Glomerular endothelial cell (primary cell): ENCODE results near the gene CHRNA5. TPM values are rescaled to one million over a fixed set of nuclear protein-coding genes. Genes with fewer than 3 reads are reported as not detected.
"Not testable (repeated sequence)": the region's sequence is repeated elsewhere in the genome, so short reads cannot be mapped to it uniquely, and the experiment has no call there.

Experiments used
- DNase-seq: peaks from one replicate; pipeline ENCODE4 v3.0.0-alpha.2; 2011; ENCODE audit warnings: low read depth, low spot score; ENCODE audit errors: extremely low read depth
- total RNA-seq: library from RNA; depleted of rRNA; stranded (reverse); fragments of >200 nt; gene quantifications from 2 replicates; pipeline ENCODE4 v1.2.3, GENCODE V29; 2015

Gene CHRNA5
- total RNA-seq, 1 donor from 2014 or later, result 2.5 TPM

DNA sequence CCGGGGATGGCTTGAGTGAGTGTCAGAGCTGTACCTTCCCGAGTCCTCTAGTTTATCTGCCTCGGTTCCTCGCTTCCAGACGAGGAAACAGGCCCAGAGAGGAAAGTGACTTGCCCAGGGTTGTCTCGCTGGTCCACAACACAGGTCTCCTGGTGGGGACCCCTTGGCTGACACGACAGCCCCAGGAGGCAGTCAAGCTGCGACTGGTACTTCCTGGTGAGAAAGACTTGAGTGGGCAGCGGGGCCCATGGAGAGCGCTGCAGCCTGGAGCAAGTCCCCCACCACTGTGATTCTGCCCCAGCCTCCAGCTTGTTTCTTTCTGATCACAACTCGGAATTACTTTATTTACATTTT lies 600 bp upstream of the CHRNA5 start:
- DNase-seq, result no peak

DNA sequence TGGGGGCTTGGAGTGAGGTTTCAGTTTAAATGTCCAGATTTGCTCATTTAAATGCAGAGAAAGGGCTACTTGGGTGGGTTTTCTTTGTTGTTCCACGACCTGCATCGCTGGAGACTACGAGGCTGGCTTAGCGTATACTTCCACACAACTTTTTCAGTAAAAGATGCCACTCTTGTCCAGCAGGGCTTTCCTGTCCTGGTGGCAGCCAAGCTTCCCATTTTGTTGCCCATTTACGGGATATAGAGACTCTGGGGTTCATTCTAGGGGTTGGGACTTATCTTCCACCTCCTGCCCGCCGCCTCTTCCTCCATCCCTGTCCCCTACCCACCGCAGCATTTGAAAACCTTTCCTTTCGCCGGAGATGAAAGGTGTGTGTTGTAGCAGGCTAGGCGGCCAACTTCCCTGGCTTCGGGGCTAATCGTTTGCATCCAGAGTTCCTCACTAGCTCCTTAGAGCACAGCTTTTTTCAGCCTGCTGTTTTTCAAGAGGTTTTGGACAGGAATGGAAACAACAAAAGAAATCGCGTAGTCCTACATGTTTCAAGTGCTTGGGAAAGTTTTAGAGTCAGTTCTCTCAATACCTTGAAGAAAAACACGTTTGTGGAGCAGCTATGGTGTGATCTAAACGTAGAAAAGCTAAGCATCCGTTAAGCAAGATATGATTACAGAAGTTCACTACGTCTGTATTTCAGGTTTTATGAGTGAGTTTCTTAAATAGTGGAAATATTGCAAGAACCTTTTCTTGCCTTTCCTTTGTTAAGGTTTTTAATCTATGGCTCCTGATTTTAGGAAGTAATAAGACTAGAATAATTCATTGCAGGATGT lies 843 bp downstream of the CHRNA5 start:
- DNase-seq, result no peak

DNA sequence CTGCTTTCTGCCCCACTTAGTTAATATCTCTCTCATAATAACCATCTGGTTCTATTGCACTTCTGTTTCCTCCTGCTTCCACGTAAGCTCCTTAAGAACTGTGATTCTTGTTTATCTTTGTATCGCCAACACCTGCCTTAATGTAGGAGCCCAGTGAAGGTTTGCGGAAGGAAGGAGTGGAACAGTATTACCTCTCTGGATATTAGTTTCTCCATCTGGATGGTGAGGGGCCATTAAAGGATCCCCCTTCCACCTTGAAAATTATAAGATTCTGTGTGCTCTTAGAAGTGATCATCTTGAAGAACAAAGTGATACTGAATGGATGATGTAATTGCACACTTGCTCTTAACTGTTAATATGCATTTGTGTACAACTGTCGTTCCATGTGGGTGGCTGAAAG lies 2.2 kb downstream of the CHRNA5 start:
- no peak for DNase-seq

DNA sequence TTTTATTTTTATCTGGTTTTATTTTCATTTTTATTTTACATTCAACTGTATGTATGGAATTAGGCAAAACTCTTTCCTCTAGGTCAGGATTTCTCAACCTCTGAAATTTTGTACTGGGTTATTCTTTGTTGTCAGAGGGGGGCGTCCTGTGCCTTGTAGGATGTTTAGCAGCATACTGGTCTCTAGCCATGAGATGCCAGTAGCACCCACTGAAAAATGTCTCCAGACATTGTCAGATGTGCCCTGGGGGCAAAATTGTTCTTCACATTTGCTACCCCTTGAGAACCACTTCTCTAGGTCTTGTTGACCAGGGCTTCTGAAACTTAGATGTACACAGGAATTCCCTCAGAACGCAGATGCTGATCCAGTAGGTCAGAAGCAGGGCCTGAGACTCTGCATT lies 5.4 kb downstream of the CHRNA5 start:
- no peak for DNase-seq

DNA sequence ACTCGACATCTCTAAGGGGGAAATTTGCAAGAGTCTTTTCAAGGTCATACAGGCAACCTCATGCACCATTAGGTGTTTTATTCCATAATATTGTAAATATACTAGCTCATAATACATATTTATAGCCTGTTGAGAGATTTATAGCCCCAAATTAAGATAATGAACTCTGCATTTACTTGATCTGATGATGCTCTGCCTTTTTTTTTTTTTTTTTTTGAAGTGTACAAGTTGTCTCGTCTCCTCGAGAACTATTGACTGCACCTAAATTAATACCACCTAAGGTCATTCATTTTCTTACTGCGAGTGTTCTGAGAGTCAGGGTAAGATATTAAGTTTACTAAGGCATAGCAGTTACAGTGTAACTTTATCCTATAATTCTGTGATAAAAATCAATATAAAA lies 6.1 kb downstream of the CHRNA5 start:
- DNase-seq, result no peak

DNA sequence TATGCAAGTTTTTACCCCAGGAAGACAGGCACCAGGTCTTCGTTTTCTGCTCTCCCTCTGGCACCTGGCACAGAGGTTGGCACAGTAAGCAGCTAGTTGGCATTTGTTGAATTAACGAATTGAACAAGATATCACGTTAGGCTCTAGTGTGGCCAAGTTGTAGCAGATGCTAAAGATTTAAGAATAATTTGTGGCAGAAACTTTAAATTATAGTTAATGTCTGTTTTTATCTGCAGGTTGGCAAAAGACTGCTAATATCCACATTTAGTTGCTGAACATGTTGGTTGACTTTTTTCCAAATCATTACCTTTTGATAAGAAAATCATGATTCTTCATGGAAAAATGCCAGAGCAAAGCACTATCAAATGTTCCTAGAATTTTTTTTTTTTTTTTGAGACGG lies 8.1 kb downstream of the CHRNA5 start:
- DNase-seq, result no peak

DNA sequence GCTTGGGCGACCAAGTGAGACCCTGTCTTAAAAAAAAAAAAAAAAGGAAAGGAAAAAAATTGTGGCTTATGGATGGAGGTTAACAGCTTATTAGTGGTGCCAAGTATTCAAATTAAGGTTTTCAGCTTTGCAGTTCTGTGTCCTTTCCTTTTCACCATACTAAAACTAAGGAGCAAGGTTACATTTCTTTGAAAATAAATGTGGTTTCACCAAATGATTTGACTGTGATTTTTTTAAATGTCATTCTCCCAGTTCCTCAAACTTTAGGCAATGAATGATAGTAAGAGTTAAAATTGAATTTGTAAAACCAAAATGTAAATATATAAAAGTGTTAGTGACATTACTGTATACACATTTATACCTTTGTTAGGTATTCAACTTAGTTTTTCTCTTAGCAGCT lies 9.6 kb downstream of the CHRNA5 start:
- DNase-seq, result no peak

DNA sequence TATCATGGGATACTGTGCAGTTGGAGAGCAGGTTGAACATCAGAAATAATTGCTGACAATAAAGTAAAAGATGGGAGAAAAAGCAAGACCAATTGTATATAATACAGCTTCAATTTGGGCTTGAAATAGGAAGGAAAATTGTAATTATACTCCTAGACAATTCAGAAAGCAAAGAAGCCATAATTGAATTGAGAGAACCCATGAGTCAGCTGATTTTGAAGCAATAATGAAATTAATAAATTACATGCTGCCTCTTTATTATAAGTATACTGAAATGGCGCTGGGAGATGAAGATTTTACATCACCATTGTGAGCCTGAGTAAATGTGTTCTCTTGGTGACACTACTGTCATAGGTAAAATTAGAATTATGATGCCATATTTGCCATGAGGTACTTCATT lies 32.3 kb downstream of the CHRNA5 start:
- no peak for DNase-seq

DNA sequence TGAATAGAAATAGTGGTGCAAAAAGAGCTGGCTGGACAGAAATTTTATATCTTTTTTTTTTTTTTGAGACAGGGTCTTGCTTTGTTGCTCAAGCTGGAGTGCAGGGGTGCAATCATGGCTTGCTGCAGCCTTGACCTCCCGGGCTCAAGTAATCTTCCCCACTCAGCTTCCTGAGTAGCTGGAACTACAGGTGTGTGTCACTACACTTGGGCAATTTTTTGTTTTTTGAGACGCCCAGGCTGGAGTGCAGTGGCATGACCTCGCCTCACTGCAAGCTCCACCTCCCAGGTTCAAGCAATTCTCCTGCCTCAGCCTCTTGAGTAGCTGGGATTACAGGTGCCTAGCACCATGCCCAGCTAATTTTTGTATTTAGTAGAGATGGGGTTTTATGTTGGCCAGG lies 33.0 kb downstream of the CHRNA5 start:
- no peak for DNase-seq

DNA sequence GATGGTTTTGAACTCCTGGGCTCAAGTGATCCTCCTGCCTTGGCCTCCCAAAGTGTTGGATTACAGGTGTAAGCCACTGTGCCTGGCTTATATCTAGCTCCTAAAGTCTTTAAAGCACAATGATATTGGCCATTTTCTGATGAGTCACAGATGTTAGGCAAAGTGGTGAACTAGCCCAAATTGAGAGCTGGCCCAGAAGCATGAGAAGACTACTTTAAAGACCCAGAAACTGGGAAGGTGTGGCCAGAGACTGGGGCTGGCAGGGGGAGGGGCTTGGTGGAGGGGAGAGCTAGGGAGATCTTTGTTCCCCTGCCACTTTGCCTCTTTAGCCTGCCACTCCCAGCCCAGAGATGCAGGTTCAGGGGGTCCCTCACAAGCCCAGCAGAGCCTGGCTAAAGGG lies 33.9 kb downstream of the CHRNA5 start:
- DNase-seq, result no peak

DNA sequence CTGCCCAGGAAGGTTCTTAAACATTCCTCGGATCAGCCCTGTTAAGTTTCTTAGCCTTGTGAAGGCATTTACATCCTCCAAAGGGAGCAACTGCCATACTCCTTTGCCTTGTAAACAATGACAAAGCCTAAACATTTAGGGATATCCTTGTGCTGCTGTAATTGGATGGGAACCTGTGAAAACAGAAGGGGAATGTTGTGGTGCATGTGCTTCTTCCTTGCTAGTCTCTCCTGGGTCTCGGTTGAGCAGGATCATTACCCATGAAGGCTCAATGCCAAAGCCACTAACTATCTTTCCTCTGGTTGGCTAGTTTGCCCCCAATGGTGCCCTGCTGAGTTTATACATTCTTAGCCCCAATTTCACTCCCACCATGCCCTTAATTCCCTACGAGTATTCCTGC lies 38.1 kb downstream of the CHRNA5 start:
- DNase-seq, result no peak

DNA sequence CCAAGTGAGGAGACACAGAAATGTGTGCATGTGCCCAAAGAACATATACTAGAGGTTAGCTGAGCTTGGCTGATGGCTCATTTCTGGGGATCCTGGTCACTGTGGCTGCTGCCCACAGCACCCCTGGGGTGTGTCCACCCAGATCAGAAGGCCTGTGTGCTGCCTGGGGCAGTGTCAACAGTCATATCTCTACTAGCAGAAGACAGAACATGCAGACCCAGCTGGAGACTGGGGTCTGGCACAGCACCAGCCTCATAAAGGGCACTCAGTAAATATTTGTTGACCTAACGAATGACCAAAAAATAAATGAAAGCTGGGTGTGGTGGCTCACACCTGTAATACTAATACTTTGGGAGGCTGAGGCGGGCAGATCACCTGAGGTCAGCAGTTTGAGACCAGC lies 39.1 kb downstream of the CHRNA5 start:
- DNase-seq, result no peak

DNA sequence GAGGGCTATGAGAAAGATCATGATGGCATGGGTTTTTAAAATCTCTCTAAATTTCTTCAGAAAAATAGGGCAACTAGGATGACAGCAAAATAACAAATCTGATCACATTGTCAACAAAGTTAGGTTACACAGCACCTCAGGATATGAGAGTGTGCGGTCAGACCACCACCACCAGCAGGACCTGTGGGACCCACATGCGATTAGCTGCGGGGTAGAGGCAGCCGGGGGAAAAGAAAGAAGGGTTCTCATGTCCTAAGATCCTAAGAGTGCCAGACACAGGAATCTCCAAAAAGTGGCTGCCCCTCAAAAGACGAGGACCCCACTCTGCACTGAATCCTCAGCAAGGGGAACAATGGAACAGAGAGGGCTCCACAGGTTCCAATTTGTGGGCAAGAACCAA lies 39.9 kb downstream of the CHRNA5 start:
- no peak for DNase-seq

DNA sequence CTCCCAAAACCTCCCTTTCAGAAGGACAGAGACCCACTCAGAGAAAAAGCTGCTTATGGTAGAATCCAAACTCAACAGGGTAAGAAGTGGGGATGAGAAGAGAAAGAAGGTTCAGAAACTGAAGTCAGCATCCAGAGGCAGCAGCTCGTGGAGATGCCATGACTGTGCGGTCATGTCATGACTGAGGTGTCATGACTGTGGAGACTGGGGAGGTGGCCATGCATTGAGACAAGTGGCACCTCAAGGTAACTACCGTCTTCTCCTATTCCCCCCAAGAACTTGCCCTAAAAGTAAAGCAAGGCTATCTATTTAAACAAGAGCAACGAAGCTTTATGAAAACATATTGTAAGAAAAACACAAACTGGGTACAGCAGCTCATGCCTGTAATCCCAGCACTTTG lies 40.4 kb downstream of the CHRNA5 start:
- DNase-seq, result no peak

DNA sequence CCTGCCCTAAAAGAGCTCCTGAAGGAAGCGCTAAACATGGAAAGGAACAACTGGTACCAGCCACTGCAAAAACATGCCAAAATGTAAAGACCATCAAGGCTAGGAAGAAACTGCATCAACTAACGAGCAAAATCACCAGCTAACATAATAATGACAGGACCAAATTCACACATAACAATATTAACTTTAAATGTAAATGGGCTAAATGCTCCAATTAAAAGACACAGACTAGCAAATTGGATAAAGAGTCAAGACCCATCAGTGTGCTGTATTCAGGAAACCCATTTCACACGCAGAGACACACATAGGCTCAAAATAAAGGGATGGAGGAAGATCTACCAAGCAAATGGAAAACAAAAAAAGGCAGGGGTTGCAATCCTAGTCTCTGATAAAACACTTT lies 44.2 kb downstream of the CHRNA5 start:
- DNase-seq, result not testable (repeated sequence)

DNA sequence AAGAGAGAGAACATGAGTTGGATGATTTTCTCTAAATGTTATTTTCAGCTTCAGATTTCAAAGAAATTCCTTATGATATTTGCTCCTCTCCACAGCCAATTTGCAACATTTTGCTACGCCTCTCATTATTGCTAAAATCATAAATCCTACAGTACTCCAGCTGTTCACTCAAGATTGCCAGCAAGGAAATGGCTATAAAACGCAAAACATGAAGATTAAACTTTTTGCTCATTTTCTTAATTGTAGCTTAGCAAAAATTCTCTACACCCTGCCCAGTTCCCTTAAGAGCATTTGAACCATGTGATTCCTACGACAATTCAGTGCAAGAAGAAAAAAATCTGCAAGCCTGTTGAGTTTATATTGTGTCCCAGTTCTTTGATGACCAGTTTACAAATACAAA lies 48.7 kb downstream of the CHRNA5 start:
- no peak for DNase-seq

DNA sequence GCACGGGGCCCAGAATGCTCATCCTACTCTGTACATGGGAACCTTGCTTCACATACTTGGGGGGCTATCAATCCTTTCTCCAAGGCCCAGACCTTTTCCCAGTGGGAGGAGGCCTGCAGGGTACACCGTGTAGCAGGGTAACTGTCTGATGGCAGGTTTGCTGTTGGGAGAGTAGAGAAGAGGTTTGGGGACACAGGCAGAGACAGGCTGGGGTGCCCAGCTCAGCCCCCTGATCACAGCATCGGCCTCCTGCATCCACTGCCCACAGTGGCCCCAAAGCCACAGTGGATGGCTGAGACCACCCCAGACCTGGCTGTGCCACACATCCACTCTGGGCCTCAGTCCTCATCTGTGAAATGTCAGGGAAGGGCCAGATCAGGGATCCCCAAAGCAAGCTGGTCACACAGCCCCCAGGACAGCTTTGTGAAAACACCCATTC lies 49.9 kb downstream of the CHRNA5 start:
- no peak for DNase-seq

DNA sequence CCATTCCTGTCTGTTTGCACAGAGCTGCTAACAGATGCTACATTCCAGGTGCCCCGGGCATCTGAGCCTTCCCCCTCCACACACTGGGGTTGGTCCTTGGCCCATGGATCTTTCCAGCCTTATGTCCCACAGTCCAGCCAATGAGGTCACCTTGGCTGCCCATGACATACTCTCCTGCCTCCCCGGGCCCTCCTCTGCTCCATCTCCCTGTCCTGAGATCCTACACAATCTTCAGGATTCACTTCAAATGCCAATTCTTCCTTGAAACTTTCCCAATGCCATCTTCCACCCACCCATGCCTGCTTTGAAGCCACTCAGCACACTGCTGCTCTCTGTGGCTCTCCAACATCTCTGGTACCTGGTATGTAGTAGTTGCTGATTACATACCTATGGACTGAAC lies 51.2 kb downstream of the CHRNA5 start:
- no peak for DNase-seq

DNA sequence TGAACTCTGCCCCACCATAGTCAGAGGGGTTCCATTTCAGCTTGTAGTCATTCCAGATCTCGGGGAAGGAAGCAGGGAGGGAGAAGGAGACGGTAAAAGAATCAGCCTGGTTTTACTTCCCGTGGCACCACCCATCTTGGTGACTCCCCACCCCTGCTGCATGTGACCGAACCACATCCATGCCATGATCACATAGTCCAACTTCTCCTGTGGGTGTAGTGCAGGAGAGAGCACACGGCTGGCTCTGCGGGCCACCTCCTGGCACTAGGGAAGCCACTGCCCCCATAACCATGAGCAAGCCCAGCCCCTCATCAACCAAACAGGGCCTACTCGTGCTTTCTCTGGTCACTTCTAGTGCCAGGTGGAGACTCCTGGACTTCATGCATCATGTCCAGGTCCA lies 51.8 kb downstream of the CHRNA5 start:
- no peak for DNase-seq

DNA sequence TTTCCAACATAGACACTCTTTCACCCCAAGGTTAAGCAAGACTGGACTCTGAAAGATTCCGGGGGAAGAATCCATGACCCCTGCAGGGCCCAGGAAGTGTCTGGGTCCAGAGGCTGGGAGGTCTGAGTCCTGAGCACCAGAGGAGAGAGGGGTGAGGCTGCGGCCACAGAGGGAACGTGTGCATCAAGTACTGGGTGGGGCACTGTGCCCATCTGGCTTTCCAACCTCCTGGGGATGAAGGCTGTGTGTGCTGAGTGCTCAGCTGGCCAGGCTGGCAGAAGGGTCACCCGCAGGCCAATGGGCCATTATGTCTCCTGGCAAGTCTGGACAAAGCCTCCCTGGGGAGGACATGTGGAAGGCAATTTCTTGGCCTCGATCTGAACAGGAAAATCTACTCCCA lies 52.2 kb downstream of the CHRNA5 start:
- DNase-seq, result no peak

DNA sequence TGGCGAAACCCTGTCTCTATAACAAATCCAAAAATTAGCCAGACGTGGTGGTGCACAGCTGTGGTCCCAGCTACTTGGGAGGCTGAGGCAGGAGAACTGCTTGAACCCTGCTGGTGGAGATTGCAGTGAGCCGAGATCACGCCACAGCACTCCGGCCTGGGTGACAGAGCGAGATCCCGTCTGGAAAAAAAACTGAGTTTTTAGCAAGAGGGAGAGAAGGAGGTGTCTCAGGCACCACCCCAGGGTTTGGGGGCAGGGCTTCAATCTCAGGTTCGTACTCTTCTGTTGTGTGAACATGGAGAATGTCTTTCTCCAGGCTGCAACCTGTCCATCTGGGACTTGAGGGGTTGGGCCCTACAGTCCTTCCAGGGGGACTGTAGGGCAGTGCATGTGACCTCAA lies 52.7 kb downstream of the CHRNA5 start:
- DNase-seq, result no peak

DNA sequence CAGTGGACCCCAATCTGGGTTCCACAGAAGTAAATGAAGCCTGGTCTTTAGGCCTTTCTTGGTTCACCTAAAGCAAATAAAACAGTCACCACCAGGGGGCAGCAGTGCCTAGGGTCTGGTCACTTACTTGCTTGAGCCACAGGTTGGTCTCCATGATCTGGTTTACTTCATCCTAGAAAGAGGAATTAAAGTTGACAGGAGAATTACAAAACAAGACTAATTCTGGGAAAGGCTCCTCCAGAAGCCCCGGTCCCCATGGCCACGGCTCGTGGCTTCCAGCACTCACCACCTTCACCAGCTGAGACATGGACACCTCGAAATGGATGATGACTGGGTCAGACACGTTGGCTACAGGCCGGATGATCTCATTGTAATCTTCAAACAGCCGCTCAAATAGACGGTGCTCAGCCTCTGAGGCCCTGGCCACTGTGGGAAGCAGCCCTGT lies 53.2 kb downstream of the CHRNA5 start:
- peak; percentile 74 for DNase-seq
